K562 (cell line): ENCODE measurements around the gene TTYH2. TPM values are rescaled to one million over a fixed set of nuclear protein-coding genes. Genes with fewer than 3 reads are reported as not detected.
A peak's percentile ranks its signal among the peaks of the same experiment; 100 is the strongest.

Experiments
- ATF7 ChIP-seq: fragments of 450-650 bp; IDR thresholded peaks from 2 replicates; pipeline ENCODE4 v1.7.1; 2014; ENCODE audit warnings: mild to moderate bottlenecking, moderate library complexity
- BCOR ChIP-seq: fragments of 450-650 bp; IDR thresholded peaks from 2 replicates; pipeline ENCODE4 v1.6.1; 2016
- CBX3 ChIP-seq, 2 experiments: IDR thresholded peaks; 1 replicate in 1 of 2; 2 replicates in 1 of 2; pipeline ENCODE4 v1.6.1; 2012; ENCODE audit warnings: inconsistent platforms in 2 of 2, low read length in 2 of 2, borderline replicate concordance in 1 of 2, control low read depth in 1 of 2
- CXXC5 ChIP-seq: fragments of 250-450 bp; sonication (Bioruptor Pico); IDR thresholded peaks from 2 replicates; pipeline ENCODE4 v1.8.0; 2022; ENCODE audit warnings: inconsistent platforms, mild to moderate bottlenecking, moderate library complexity
- DACH1 ChIP-seq: fragments of 450-650 bp; IDR thresholded peaks from 2 replicates; pipeline ENCODE4 v1.6.1; 2018; ENCODE audit not compliant: partially characterized antibody
- EHMT2 ChIP-seq: fragments of 450-650 bp; IDR thresholded peaks from 2 replicates; pipeline ENCODE4 v1.6.1; 2018; ENCODE audit warnings: antibody characterized with exemption
- FOXM1 ChIP-seq, 2 experiments: fragments of 450-650 bp in 1 of 2; sonication (generic) in 1 of 2; formaldehyde crosslinking in 1 of 2; IDR thresholded peaks; 2 replicates each; pipeline versions ENCODE4 v1.6.1 to v1.9.0; 2017 to 2022; ENCODE audit warnings: low read depth in 2 of 2, mild to moderate bottlenecking in 2 of 2, missing genetic modification reagents in 1 of 2, moderate library complexity in 1 of 2
- POLR2B ChIP-seq: fragments of 450-650 bp; IDR thresholded peaks from 2 replicates; pipeline ENCODE4 v1.6.1; 2018; ENCODE audit warnings: low read depth; ENCODE audit not compliant: partially characterized antibody
- THRAP3 ChIP-seq: fragments of 450-650 bp; IDR thresholded peaks from 2 replicates; pipeline ENCODE4 v1.6.1; 2016; ENCODE audit warnings: mild to moderate bottlenecking, inconsistent platforms, borderline replicate concordance
- ZNF165 ChIP-seq: fragments of 250-450 bp; sonication (Bioruptor Pico); IDR thresholded peaks from 2 replicates; pipeline ENCODE4 v1.4.0; 2020; ENCODE audit warnings: borderline replicate concordance
- polyA plus RNA-seq, 8 experiments: library from polyadenylated mRNA; depleted of rRNA in 4 of 8; stranded (reverse) in 5 of 8; unstranded in 3 of 8; fragments of >200 nt; fragmentation: Nextera tagmentation in 2 of 8; fragmentation: Illumina TruSeq in 1 of 8; extraction: Ambion mirVana in 2 of 8; extraction: Trizol in 1 of 8; gene quantifications; 2 replicates each; pipeline versions ENCODE4 v1.2.1 to v1.2.3, GENCODE V29; 2011 to 2014; ENCODE audit warnings: inconsistent platforms in 1 of 8, missing spikeins in 1 of 8
- total RNA-seq, 7 experiments: library from RNA; depleted of rRNA in 6 of 7; stranded (reverse); fragments of >200 nt in 6 of 7; fragmentation: Illumina TruSeq in 2 of 7; extraction: Trizol in 2 of 7; gene quantifications; 2 replicates each; pipeline versions ENCODE4 v1.2.1 to v1.2.3, GENCODE V29; 2011 to 2021; ENCODE audit warnings: low replicate concordance in 1 of 7
- TF ChIP-seq, protein P1 (sequence below), 2 experiments: fragments of 450-650 bp in 1 of 2; sonication (generic) in 1 of 2; formaldehyde crosslinking in 1 of 2; IDR thresholded peaks; 2 replicates each; pipeline versions ENCODE4 v1.7.1 to v1.9.0; 2016 to 2022; ENCODE audit warnings: inconsistent platforms in 1 of 2, mild to moderate bottlenecking in 1 of 2, missing genetic modification reagents in 1 of 2
- TF ChIP-seq, protein P2 (sequence below): fragments of 450-650 bp; IDR thresholded peaks from one replicate; pipeline ENCODE4 v1.6.1; 2018; ENCODE audit warnings: mild to moderate bottlenecking, moderate library complexity; ENCODE audit not compliant: partially characterized antibody

Gene TTYH2
- total and polyA plus RNA-seq, 9 of the 15 experiments (the other 6 are each of a cell fraction or from before 2014, with no cell fraction given): 0.03 to 2.0 (median 0.91) TPM

DNA sequence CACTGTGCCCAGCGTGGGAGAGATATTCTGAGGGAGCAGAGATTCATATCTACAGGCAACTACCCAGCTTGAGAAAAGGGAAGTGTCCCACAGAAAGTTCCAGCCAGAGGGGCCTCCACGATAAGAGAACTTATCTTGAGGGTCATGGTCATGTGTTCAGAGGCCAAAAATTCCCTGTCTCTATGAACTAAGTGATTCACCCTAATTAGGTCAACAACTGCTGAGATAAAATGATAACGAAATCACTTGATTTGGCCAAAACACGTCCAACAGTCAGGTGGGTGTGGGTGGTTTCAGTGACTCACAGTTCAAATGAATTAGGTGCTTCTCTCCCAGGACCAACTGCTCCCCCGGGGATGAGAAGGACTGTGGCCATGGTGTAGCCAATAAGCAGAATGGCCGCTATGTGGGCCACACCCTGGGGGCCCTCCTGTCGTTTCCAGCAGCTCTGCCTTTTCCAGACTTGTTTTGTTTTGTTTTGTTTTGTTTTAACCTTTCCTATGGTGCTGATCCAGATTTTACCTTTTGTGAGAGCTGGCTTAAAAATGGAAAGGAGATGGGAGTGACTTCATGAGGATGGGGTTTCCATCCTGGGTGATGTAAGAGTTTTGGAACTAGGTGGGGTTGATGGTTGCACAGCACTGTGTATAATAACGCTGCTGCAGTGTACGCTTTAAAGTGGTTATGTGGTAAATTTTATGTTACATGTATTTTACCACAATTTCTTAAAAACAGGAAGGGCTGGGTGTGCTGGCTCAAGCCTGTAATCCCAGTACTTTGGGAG, 69.4 kb downstream of the TTYH2 start (continued):
- TF ChIP-seq, protein P1, sequence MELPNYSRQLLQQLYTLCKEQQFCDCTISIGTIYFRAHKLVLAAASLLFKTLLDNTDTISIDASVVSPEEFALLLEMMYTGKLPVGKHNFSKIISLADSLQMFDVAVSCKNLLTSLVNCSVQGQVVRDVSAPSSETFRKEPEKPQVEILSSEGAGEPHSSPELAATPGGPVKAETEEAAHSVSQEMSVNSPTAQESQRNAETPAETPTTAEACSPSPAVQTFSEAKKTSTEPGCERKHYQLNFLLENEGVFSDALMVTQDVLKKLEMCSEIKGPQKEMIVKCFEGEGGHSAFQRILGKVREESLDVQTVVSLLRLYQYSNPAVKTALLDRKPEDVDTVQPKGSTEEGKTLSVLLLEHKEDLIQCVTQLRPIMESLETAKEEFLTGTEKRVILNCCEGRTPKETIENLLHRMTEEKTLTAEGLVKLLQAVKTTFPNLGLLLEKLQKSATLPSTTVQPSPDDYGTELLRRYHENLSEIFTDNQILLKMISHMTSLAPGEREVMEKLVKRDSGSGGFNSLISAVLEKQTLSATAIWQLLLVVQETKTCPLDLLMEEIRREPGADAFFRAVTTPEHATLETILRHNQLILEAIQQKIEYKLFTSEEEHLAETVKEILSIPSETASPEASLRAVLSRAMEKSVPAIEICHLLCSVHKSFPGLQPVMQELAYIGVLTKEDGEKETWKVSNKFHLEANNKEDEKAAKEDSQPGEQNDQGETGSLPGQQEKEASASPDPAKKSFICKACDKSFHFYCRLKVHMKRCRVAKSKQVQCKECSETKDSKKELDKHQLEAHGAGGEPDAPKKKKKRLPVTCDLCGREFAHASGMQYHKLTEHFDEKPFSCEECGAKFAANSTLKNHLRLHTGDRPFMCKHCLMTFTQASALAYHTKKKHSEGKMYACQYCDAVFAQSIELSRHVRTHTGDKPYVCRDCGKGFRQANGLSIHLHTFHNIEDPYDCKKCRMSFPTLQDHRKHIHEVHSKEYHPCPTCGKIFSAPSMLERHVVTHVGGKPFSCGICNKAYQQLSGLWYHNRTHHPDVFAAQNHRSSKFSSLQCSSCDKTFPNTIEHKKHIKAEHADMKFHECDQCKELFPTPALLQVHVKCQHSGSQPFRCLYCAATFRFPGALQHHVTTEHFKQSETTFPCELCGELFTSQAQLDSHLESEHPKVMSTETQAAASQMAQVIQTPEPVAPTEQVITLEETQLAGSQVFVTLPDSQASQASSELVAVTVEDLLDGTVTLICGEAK (IDR thresholded peaks at IDR 0.05): peak; percentile 37; the same call in 1 of the 2 replicates
- TF ChIP-seq, protein P1 (CRISPR knock-in tag; IDR thresholded peaks at IDR 0.05): no peak
- TF ChIP-seq EHMT2: peak; percentile 55; the same call in 1 of the 2 replicates
- no peak for TF ChIP-seq POLR2B
- no peak for TF ChIP-seq CBX3 (IDR thresholded peaks at IDR 0.05; ENCODE audit: borderline replicate concordance in 1 of 2, low read length in 2 of 2)
- TF ChIP-seq BCOR: no peak
- TF ChIP-seq DACH1: peak; percentile 61
- TF ChIP-seq, protein P2, sequence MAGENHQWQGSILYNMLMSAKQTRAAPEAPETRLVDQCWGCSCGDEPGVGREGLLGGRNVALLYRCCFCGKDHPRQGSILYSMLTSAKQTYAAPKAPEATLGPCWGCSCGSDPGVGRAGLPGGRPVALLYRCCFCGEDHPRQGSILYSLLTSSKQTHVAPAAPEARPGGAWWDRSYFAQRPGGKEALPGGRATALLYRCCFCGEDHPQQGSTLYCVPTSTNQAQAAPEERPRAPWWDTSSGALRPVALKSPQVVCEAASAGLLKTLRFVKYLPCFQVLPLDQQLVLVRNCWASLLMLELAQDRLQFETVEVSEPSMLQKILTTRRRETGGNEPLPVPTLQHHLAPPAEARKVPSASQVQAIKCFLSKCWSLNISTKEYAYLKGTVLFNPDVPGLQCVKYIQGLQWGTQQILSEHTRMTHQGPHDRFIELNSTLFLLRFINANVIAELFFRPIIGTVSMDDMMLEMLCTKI: no peak
- TF ChIP-seq CXXC5: 0 out of 2 replicates have a peak, but pooled peaks have one; percentile 27
- peak; percentile 78 for TF ChIP-seq ATF7
- TF ChIP-seq ZNF165: peak; percentile 41; the same call in 1 of the 2 replicates
- TF ChIP-seq THRAP3: no peak
- peak; percentile 39; the same call in 1 of the 2 replicates for TF ChIP-seq FOXM1 (IDR thresholded peaks at IDR 0.05; ENCODE audit: low read depth)
- TF ChIP-seq FOXM1 (CRISPR knock-in tag; IDR thresholded peaks at IDR 0.05; ENCODE audit: low read depth): no peak
